HepG2 (cell line): ENCODE data around the gene DCHS2. TPM values are rescaled to one million over a fixed set of nuclear protein-coding genes. Genes with fewer than 3 reads are reported as not detected.

Experiments
- ATF7 ChIP-seq, 2 experiments: fragments of 450-650 bp in 1 of 2; sonication (generic) in 1 of 2; formaldehyde crosslinking in 1 of 2; IDR thresholded peaks; 2 replicates each; pipeline versions ENCODE4 v1.4.0 to v1.6.1; 2016 to 2020; ENCODE audit warnings: antibody characterized with exemption in 1 of 2, mild to moderate bottlenecking in 1 of 2, missing genetic modification reagents in 1 of 2
- BCL3 ChIP-seq: sonication (generic); formaldehyde crosslinking; IDR thresholded peaks from 2 replicates; pipeline ENCODE4 v1.5.1; 2020; ENCODE audit warnings: mild to moderate bottlenecking, missing genetic modification reagents, moderate library complexity
- BCL6 ChIP-seq: IDR thresholded peaks from 2 replicates; pipeline ENCODE4 v1.6.1; 2016; ENCODE audit warnings: missing genetic modification reagents, missing compliant biosample characterization
- BHLHE40 ChIP-seq: IDR thresholded peaks from 2 replicates; pipeline ENCODE4 v1.6.1; 2011; ENCODE audit warnings: low read length, improper control_type of control experiment
- FIP1L1 ChIP-seq: fragments of 200-400 bp; formaldehyde crosslinking; IDR thresholded peaks from 2 replicates; pipeline ENCODE4 v1.6.1; 2018; ENCODE audit warnings: low read depth, mild to moderate bottlenecking, low read length, moderate library complexity, borderline replicate concordance; ENCODE audit not compliant: insufficient read depth
- MAFK ChIP-seq, 2 experiments: IDR thresholded peaks in 1 of 2; conservative IDR thresholded peaks in 1 of 2; 2 replicates each; pipeline ENCODE4 v1.6.1; 2011; ENCODE audit warnings: improper control_type of control experiment in 2 of 2, low read length in 2 of 2
- MYC ChIP-seq: sonication (generic); formaldehyde crosslinking; IDR thresholded peaks from 2 replicates; pipeline ENCODE4 v1.9.0; 2021; ENCODE audit warnings: missing genetic modification reagents, borderline replicate concordance
- NBN ChIP-seq: fragments of 450-650 bp; conservative IDR thresholded peaks from 2 replicates; pipeline ENCODE4 v1.6.1; 2017
- SMC3 ChIP-seq: IDR thresholded peaks from 2 replicates; pipeline ENCODE4 v1.6.1; 2011; ENCODE audit warnings: low read length, improper control_type of control experiment
- SNAPC5 ChIP-seq: sonication (generic); formaldehyde crosslinking; IDR thresholded peaks from 2 replicates; pipeline ENCODE4 v1.8.1; 2023; ENCODE audit warnings: mild to moderate bottlenecking, missing genetic modification reagents, borderline replicate concordance
- SPEN ChIP-seq: sonication (generic); formaldehyde crosslinking; IDR thresholded peaks from 2 replicates; pipeline ENCODE4 v1.5.1; 2020; ENCODE audit warnings: low read depth, mild to moderate bottlenecking, missing genetic modification reagents
- TFDP1 ChIP-seq: IDR thresholded peaks from 2 replicates; pipeline ENCODE4 v1.6.1; 2016; ENCODE audit warnings: missing compliant biosample characterization, missing genetic modification reagents, borderline replicate concordance
- YY1 ChIP-seq: IDR thresholded peaks from 2 replicates; pipeline ENCODE4 v1.6.1; 2011; ENCODE audit warnings: low read length, low read depth, moderate library complexity, mild to moderate bottlenecking; ENCODE audit not compliant: insufficient read depth, insufficient replicate concordance
- ZBTB25 ChIP-seq: IDR thresholded peaks from 2 replicates; pipeline ENCODE4 v1.6.1; 2018; ENCODE audit warnings: missing genetic modification reagents
- ZNF136 ChIP-seq: sonication (generic); formaldehyde crosslinking; IDR thresholded peaks from 2 replicates; pipeline ENCODE4 v1.8.1; 2022; ENCODE audit warnings: low read depth, mild to moderate bottlenecking, moderate library complexity, missing genetic modification reagents
- ZNF441 ChIP-seq: sonication (generic); formaldehyde crosslinking; IDR thresholded peaks from 2 replicates; pipeline ENCODE4 v1.7.0; 2021; ENCODE audit warnings: missing genetic modification reagents, borderline replicate concordance
- ZNF501 ChIP-seq: sonication (generic); formaldehyde crosslinking; IDR thresholded peaks from 2 replicates; pipeline ENCODE4 v1.5.1; 2020; ENCODE audit warnings: mild to moderate bottlenecking, moderate library complexity, missing genetic modification reagents
- ZNF513 ChIP-seq: sonication (generic); formaldehyde crosslinking; conservative IDR thresholded peaks from 2 replicates; pipeline ENCODE4 v1.5.0; 2020; ENCODE audit warnings: missing genetic modification reagents
- ZNF790 ChIP-seq: sonication (generic); formaldehyde crosslinking; IDR thresholded peaks from 2 replicates; pipeline ENCODE4 v1.8.0; 2022; ENCODE audit warnings: missing genetic modification reagents, mild to moderate bottlenecking, borderline replicate concordance
- ZNF839 ChIP-seq: sonication (generic); formaldehyde crosslinking; IDR thresholded peaks from 2 replicates; pipeline ENCODE4 v1.4.0; 2020; ENCODE audit warnings: missing genetic modification reagents, mild to moderate bottlenecking, borderline replicate concordance
- ZNF878 ChIP-seq: sonication (generic); formaldehyde crosslinking; IDR thresholded peaks from 2 replicates; pipeline ENCODE4 v1.8.1; 2023; ENCODE audit warnings: mild to moderate bottlenecking, missing genetic modification reagents, moderate library complexity
- polyA plus RNA-seq, 8 experiments: library from polyadenylated mRNA; depleted of rRNA in 3 of 8; stranded (reverse) in 7 of 8; unstranded in 1 of 8; fragments of >200 nt; fragmentation: Illumina TruSeq in 4 of 8; extraction: Trizol in 4 of 8; gene quantifications; 2 replicates each; pipeline versions ENCODE4 v1.2.1 to v1.2.3, GENCODE V29; 2011 to 2016; ENCODE audit warnings: low read depth in 4 of 8, missing spikeins in 1 of 8, mixed read lengths in 1 of 8; ENCODE audit not compliant: insufficient read depth in 1 of 8
- total RNA-seq, 5 experiments: library from RNA; depleted of rRNA; stranded (reverse); fragments of >200 nt; fragmentation: Illumina TruSeq; extraction: Trizol; gene quantifications; 2 replicates each; pipeline ENCODE4 v1.2.3, GENCODE V29; 2016; ENCODE audit warnings: low read depth in 1 of 5
- TF ChIP-seq, protein P1 (sequence below): IDR thresholded peaks from 2 replicates; pipeline ENCODE4 v1.6.1; 2016

Gene DCHS2
- total and polyA plus RNA-seq, 2 of the 13 experiments (the other 11 are each of a cell fraction or from before 2014, with no cell fraction given) = 0.03 TPM; not detected in 1

GRCh38 chr4:154310578-154310977 lies 181.0 kb downstream of the DCHS2 start (continued):
- no peak for TF ChIP-seq ZNF790 (CRISPR knock-in tag)
- no peak for TF ChIP-seq ZNF878 (CRISPR knock-in tag)
- TF ChIP-seq FIP1L1 = no peak
- TF ChIP-seq SMC3 = no peak
- TF ChIP-seq ZNF441 = no peak
- no peak for TF ChIP-seq BCL6 (CRISPR knock-in tag)
- TF ChIP-seq MAFK (conservative IDR thresholded peaks at IDR 0.05 in 1 of 2, IDR thresholded peaks at IDR 0.05 in 1 of 2; ENCODE audit: low read length in 2 of 2) = peak in 1 of 2 experiments; percentile 18; a peak in 1 of 4 replicates
- TF ChIP-seq MYC = no peak
- TF ChIP-seq SNAPC5 (CRISPR knock-in tag) = no peak
- no peak for TF ChIP-seq ZNF136 (CRISPR knock-in tag)
- no peak for TF ChIP-seq YY1
- TF ChIP-seq, protein P1, sequence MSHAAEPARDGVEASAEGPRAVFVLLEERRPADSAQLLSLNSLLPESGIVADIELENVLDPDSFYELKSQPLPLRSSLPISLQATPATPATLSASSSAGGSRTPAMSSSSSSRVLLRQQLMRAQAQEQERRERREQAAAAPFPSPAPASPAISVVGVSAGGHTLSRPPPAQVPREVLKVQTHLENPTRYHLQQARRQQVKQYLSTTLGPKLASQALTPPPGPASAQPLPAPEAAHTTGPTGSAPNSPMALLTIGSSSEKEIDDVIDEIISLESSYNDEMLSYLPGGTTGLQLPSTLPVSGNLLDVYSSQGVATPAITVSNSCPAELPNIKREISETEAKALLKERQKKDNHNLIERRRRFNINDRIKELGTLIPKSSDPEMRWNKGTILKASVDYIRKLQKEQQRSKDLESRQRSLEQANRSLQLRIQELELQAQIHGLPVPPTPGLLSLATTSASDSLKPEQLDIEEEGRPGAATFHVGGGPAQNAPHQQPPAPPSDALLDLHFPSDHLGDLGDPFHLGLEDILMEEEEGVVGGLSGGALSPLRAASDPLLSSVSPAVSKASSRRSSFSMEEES = no peak
- TF ChIP-seq BHLHE40 = no peak
- no peak for TF ChIP-seq ZNF501 (CRISPR knock-in tag)
- TF ChIP-seq NBN = no peak
- no peak for TF ChIP-seq BCL3
- no peak for TF ChIP-seq SPEN (CRISPR knock-in tag)
- no peak for TF ChIP-seq ZBTB25
- no peak for TF ChIP-seq ZNF513 (CRISPR knock-in tag)
- TF ChIP-seq ZNF839 (CRISPR knock-in tag) = no peak
- peak; percentile 93 for TF ChIP-seq ATF7 (IDR thresholded peaks at IDR 0.05)
- TF ChIP-seq ATF7 (CRISPR knock-in tag; IDR thresholded peaks at IDR 0.05) = no peak
- no peak for TF ChIP-seq TFDP1 (CRISPR knock-in tag)
